ENCODE data around the gene KIF3C.
"Not testable (repeated sequence)": the region's sequence is repeated elsewhere in the genome, so short reads cannot be mapped to it uniquely, and the experiment has no call there.

- not testable (repeated sequence) for TF ChIP-seq CTCF, POLR2AphosphoS5 (IDR thresholded peaks at IDR 0.05)
Measured at GRCh38 chr2:25998816-25999383, 16.6 kb upstream of the KIF3C start.

All from prostate gland (tissue), 2 donors.